ENCODE results near the gene CDKN2B-AS1.

DNA sequence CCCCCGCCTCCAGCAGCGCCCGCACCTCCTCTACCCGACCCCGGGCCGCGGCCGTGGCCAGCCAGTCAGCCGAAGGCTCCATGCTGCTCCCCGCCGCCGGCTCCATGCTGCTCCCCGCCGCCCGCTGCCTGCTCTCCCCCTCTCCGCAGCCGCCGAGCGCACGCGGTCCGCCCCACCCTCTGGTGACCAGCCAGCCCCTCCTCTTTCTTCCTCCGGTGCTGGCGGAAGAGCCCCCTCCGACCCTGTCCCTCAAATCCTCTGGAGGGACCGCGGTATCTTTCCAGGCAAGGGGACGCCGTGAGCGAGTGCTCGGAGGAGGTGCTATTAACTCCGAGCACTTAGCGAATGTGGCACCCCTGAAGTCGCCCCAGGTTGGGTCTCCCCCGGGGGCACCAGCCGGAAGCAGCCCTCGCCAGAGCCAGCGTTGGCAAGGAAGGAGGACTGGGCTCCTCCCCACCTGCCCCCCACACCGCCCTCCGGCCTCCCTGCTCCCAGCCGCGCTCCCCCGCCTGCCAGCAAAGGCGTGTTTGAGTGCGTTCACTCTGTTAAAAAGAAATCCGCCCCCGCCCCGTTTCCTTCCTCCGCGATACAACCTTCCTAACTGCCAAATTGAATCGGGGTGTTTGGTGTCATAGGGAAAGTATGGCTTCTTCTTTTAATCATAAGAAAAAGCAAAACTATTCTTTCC is 19.7 kb upstream of the CDKN2B-AS1 start:
- TF ChIP-seq, protein P1, sequence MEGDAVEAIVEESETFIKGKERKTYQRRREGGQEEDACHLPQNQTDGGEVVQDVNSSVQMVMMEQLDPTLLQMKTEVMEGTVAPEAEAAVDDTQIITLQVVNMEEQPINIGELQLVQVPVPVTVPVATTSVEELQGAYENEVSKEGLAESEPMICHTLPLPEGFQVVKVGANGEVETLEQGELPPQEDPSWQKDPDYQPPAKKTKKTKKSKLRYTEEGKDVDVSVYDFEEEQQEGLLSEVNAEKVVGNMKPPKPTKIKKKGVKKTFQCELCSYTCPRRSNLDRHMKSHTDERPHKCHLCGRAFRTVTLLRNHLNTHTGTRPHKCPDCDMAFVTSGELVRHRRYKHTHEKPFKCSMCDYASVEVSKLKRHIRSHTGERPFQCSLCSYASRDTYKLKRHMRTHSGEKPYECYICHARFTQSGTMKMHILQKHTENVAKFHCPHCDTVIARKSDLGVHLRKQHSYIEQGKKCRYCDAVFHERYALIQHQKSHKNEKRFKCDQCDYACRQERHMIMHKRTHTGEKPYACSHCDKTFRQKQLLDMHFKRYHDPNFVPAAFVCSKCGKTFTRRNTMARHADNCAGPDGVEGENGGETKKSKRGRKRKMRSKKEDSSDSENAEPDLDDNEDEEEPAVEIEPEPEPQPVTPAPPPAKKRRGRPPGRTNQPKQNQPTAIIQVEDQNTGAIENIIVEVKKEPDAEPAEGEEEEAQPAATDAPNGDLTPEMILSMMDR (IDR thresholded peaks at IDR 0.05): no peak
- no peak for TF ChIP-seq POLR2A (IDR thresholded peaks at IDR 0.05)
